KG1 (cell line): ENCODE measurements around the gene CEP70.
"Not testable (repeated sequence)": the region's sequence is repeated elsewhere in the genome, so short reads cannot be mapped to it uniquely, and the experiment has no call there.

Experiments
- DNase-seq: peaks from one replicate; lab custom pipeline; 2025; lab: John Stamatoyannopoulos, UW

The CEP70 gene

DNA sequence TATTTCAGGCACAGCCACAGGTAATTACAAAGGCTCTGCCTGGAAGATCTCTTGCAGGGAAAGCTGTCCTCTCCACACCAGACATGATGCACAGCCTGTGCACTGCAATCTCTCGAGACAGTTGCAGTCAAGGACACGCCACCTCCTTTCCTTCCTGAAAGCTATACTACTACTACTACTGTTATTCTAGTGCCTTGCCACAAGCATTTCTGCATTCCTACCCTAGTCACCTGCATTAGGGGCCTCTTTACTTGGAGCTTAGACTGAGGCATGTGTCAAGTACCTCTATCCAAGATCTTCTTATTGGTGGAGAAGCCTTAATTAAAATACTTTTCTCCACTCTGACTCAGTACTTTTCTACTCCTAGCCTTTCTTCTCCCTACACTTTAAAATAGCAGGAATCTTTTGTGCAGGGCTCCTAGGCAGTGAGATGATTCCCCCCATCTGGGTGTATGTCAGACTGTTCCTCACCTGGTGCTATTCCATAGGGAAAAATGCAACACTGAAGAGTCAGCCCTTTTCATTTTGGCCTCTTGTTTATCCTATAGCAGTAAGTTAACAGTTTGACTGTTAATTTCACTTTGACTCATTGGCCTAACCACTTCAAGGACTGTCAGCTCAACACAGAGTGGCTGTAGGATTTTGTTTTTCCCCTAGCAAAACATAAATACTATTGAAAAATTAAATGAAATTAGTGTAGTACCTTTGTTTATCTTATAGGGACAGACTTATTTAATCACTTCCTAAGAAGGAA, 80.8 kb downstream of the CEP70 start:
- DNase-seq = no peak

DNA sequence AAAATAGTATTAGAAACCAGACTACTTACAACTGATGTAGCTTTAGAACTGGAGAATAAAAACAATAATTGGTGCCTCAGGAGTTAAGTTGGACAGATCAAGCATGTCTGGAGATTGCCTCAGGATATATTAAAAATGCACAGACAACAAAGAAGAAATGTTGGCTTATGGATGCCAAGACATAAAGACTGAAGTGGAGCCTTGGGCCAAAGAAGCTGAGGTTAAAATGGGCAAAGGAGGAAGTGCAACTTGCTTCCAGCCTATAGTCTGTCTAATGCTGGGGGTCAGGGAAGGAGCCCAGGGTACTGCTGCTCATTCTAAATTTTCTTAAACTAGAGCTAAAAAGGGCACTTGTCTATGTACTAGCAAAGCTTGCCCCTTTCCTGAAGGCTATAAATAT, 82.1 kb downstream of the CEP70 start:
- DNase-seq = no peak

DNA sequence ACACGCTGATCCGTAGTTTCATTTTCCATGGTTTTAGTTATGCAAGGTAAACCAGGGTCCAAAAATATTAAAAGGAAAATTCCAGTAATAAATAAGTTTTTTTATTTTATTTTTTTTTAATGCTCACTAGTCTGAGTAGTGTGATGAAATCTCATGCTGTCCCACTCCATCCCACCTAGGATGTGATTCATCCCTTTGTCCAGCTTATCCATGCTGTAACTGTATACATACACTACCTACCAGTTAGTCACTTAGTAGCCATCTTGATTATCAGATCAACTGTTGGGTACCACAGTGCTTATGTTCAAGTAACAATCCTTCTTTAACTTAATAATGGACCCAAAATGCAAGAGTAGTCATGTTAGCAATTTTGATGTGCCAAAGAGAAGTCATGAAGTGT, 84.5 kb downstream of the CEP70 start:
- DNase-seq = no peak

DNA sequence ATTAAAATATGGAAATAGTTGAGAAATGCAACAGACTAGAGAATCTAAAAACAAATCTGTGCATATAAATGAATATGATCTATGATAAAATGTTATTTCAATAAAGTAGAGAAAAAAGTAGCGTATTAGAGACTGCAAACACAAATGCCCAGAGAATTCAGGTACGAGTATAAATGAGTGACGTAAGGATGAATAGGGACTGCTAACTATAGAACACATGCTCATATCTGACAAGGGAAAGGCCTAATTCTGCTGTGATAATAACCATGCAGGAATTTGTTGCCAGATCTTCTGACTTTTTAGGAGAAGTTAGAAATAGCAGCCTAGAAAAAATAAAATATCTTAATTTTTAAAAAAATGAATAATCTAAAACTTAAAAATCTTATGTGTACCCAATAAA, 86.5 kb downstream of the CEP70 start:
- no peak for DNase-seq

DNA sequence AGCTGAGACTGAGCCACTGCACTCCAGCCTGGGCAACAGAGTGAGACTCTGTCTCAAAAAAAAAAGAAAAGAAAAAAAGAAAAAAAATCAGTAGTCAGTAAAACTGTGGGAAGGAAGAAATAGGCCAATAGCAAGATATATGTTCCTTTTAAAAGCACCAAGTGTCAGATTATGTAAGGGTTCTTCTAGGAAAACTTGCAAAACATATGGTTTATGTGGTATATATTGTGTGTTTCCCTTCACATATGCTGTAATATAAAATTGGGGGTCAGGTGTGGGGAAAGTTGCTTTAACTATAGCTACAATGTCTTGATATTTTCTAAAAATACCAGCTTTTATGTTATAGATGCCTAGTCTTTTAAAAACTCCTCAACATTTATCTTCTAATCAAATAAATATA, 95.1 kb downstream of the CEP70 start:
- DNase-seq = no peak

DNA sequence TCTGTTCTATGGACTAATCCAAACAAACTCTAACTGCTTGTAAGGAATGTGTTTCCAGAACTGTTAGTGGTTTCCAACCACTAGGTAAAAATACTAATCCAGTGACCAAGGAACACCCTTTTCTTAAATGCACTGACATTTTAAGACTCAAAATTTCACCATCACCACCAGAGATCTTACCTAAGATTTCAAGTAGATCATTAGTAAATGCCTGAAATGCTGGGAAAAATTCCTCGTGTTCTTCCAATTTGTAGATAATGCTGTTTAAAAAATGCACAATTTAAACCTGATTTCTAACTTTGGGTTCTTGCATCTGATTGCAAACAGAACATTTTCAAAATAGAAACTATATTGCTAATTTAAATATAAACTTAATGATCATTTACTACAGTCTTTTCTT, 96.2 kb downstream of the CEP70 start:
- DNase-seq = no peak

DNA sequence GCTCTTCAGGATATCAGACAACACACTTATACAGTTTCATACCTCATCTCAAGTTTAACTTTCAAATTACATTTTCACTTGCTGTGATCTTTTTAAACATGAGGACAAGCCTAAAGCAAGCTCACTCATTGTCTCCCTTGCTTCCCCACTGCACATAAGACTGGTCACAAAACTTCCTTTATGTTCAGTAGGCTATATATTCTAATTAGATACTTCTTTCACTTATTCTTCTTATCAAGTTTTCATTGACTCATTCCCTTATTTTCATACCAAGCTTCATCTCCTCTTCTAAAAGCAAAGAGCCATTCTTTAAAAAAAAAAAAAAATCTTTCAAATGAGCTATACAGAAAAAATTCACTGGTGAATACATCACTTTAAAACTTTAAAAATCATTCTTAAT, 97.0 kb downstream of the CEP70 start:
- no peak for DNase-seq

DNA sequence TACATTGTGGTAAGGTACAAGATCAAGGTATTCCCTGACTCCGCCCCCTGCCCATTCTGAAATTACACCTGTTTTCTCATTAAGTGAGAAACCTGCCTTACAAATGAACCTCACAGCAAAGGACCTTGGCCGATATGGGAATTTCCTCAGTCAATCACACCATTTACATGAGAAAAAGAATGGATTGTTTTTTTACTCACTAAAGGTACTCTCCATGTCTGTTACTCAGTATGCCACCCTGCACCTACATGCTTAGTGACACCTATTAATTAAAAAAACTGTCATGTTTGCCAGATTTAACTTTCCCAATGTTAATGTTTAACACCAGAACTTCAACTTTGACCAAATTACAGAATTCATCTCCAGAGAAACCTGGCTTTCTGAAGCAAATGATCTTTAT, 97.6 kb downstream of the CEP70 start:
- no peak for DNase-seq

DNA sequence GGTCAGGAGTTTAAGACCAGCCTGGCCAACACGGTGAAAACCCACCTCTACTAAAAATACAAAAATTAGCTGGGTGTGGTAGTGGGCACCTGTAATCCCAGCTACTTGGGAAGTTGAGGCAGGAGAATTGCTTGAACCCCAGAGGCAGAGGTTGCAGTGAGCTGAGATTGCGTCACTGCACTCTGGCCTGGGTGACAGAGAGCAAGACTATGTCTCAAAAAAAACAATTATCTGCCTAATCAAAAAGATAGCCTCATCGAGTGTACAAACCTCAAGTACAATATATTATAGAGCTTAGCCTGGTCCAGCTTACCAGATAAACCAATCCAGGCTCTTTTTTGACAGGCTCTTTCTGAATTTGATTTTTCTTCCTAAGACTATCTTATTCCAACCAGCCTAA, 98.4 kb downstream of the CEP70 start:
- not testable (repeated sequence) for DNase-seq

DNA sequence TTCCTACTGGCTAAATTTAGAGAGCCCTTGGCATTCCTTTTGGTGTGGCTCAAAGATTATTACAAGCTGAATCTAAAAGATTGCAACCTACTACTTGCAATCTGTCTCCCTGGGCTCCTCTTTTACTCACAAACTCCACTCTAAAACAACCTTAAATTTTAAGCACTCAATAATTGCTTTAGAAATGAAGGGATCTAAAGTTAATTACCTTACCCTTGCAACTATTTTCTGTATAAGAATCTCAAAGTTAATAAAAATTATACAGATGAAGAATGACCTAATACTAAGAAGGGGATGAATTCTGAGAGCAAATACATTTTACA, 99.5 kb downstream of the CEP70 start:
- no peak for DNase-seq

DNA sequence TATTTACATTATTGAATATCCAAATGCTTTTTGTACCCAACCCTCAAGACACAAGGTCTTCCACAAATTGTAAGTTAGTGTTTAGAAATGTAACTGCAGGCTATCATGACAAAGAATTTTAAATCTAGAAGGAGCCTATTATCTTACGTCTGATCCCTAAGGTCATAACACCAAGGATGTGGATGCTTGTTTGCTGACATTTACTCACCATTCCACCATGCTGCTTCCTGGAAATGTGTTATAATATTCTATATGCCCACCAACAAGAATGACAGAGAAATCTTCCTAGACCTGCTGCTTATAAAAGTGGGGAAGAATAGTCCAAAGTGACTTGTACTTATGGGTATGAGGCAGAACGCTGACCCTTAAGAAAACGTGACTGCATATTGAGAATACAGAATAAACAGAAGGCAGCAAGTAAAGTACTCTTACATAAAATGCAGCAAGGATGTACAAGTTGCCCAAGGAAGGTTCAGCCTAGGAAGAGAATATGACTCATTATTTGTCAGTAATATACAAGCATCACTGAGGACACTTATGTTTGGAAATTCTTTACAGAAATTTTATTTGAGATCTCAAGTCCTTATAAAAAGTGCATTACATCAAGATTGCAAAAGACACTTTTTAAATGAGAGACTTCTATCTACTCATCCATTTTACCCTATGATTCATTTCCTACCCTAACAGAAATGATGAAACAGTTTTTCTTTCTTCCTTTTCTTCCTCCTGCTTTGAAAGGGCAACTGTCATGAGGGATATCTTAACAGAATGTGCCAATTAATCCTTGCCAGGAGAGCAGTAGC, 100.1 kb downstream of the CEP70 start:
- peak; percentile 16 for DNase-seq

DNA sequence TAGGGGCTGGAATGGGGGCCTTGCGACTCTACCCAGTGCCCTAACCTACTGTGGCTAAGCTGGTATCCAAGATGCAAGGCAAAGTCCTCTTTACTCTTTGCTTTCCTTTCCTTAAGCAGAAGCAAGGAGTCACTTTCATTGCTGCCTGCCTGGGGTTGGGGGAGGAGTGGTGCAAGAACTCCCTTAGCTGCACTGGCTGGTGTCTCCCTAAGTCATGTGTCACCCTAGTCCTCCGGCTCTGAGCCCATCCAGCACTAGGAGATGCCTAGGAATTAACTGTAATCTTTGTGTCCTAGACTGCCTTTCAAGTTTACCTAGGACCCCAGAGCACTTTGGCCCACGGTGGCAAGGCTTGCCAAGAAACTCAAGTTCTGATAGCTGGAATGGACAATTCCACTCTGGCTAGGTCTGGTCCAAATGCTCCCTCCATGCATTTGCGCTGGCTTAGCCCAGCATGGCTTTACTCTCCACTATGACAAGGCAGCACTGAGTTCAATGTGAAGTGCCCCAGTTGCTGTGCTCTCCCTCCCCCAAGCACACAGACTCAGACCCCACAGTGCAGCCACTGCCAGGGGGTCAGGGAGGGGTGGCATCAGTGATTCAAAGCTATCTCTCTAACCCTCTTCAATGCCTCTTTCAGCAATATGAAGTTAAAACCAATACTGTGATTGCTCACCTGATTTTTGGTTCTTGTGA, 100.9 kb downstream of the CEP70 start:
- no peak for DNase-seq

DNA sequence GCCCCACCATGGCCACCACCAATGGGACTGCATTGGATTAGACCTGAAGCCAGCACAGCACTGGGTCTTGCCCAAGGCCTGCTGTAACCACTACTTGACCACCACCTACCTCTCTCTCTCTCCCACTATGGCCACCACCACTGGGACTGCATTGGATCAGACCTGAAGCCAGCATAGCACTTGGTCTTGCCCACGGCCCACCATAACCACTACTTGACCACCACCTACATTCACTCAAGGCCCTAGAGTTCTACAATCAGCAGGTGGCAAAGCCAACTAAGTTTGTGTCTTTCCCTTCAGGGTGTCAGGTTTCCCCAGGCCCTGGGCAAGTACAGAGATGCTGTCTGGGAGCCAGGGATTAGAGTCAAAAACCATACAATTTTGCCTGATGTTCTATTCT, 102.1 kb downstream of the CEP70 start:
- no peak for DNase-seq

DNA sequence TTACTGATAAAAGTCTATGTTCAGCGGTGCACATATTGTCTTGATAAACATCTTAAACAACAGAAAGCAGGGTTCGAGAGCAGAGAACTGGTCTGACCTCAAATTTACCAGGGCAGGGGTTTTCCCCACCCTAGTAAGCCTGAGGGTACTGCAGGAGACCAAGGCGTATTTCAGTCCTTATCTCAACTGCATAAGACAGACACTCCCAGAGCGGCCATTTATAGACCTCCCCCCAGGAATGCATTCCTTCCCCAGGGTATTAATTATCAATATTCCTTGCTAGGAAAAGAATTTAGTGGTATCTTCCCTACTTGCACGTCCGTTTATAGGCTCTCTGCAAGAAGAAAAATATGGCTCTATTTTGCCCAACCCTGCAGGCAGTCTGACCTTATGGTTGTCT, 107.5 kb downstream of the CEP70 start:
- not testable (repeated sequence) for DNase-seq

DNA sequence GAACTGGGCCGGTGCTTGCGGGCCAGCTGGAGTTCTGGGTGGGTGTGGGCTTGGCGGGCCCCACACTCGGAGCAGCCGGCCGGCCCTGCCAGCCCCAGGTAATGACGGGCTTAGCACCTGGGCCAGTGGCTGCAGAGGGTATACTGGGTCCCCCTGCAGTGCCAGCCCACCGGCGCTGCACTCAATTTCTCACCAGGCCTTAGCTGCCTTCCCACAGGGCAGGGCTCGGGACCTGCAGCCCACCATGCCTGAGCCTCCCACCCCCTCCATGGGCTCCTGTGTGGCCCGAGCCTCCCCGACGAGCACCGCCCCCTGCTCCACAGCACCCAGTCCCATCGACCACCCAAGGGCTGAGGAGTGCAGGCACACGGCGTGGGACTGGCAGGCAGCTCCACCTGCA, 109.4 kb downstream of the CEP70 start:
- not testable (repeated sequence) for DNase-seq

DNA sequence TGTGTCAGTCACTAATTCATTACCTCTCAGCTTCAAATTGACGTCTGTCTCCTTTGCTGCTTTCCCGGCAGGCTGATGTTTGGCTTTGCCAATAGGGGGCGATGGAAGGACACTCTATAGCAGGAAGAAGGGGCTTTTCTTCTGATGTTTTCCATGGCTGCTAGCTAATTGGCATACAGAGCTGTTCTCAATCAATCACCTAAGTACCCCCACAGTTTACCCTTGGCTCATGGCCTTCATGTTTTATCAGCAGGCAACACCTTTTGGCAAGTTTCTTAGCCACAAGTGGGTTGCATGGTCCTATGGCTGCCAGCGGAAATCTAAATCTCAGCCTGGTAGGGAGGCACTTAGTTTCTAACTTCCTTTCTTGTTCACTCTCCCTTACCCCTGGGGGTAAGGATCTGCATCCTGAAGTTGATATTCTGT, 114.6 kb downstream of the CEP70 start:
- no peak for DNase-seq

DNA sequence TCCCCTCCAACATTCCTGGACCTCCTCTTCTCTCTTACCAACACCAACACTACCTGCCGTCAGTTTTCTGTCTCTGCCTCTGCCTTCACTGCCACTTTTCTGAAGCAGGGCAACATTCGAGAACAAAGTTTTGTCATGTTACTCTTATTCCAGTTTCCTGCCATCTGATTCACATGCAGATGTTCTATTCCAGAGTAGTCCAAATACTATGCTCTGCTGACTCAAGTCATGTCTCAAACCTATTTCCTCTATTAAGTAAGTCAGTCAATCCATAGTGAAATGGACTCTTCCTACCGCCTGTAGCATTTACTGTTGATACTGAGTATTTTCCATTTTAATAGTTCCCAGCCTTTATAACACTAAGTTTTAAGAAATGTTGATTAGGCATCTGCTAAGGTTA, 116.3 kb downstream of the CEP70 start:
- DNase-seq = no peak

DNA sequence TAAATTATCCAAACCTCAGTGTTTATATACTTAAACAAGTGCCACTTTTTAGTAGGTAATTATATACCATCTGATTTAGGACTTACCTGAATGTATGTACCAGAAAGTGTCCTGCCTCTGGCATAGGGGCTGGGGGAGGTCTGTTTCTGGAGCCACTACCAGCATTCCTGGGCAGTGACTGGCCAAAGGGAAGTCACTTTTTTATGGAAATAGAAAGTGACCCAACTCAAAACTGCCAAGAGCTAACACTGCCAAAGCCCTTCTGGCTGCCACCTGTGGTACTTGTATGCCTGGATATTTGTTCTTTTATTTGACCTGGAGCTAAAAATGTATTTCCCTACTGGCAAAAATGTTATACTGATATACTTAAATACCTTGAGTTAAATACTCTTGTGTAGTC, 116.9 kb downstream of the CEP70 start:
- no peak for DNase-seq

DNA sequence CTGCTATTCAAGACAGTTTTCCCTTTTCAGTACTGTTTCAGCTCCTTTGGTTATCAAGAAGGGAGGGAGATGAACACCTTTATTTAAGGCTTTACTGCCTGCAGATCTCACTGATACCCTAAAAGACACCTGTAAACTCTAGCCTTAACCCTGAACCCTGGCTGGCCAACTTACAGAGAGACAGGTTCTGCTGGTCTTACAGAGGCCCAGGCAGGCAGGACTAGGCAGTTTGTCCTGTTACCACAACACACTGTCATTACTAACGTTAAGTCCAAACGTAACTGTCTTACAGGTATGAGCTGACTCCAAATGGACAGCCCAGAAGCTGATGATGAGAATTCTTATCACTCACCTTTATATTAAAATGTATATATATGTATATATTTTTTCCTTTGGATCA, 117.5 kb downstream of the CEP70 start:
- DNase-seq = no peak

DNA sequence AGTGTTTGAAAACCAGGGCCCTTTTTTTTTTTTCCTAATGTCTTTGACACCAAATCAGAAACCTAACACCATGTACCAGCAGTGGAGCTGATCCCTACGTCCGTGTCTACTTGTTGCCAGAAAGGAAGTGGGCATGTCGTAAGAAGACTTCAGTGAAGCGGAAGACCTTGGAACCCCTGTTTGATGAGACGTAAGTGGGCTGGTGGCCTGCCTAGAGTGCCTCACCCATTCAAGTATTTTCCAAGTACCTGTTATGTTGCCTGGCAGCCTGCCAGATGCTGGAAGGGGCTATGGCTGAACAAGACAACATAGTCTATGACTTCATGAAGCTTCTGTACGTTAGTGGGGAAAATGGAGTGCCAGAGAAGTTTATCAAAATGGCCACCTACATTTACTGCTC, 119.9 kb downstream of the CEP70 start:
- no peak for DNase-seq

DNA sequence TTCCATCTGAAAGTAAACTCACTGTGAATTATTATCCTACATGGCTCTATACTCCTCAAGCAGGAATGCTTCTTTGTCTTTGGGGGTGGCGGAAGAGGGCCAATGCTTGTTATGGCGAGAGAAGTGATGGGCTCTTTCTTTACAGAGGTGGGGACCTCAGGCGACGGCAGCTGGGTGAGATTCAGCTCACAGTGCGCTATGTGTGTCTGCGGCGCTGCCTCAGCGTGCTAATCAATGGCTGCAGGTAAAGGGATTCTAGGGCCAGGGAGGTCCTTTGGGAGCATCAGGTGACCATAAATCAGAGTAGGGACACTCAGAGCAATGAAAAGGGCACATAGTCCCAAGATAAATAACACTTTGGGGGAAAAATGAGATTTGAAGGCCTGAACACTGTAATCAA, 120.7 kb downstream of the CEP70 start:
- no peak for DNase-seq

DNA sequence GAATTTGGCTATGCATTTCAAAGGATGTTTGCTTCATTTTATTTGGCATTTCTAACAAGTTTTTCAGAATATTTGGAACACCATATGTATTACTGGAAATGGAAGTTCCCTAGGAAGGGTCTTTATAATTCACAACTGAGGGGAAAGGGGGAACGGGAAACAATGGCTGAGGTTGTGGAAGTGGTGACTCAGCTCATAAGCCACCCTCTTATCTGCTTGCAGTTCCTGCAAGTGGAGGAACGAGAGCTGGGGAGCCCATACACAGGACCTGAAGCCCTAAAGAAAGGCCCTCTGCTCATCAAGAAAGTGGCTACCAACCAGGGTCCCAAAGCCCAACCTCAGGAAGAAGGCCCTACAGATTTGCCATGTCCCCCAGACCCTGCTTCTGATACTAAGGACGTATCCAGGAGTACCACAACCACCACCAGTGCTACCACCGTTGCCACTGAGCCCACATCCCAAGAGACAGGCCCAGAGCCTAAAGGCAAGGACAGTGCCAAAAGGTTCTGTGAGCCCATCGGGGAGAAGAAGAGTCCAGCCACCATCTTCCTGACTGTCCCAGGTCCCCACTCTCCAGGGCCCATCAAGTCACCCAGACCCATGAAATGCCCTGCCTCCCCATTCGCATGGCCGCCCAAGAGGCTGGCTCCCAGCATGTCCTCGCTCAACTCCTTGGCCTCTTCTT, 121.8 kb downstream of the CEP70 start:
- DNase-seq = no peak

DNA sequence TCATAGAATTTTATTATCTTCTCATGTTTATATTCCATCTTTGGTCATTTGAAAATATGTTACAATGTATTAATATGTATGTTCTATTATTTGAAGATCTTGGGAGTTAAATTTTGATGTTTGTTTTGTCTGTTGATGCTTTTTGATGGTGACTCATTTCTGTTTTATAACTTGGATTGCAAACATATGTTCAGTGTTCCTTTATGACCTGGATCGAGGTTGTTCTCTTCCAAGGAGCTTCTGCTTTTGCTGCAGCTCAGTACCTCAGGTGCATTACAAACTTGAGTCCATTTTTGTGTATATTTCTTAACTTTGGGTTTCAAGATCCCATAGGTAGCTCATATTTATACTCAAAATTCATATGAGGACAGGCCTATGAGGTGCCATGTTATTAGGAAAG, 122.6 kb downstream of the CEP70 start:
- DNase-seq = no peak
